Measurements from ENCODE around the gene GLI1.
"Not testable (repeated sequence)": the region's sequence is repeated elsewhere in the genome, so short reads cannot be mapped to it uniquely, and the experiment has no call there.

The GLI1 gene

DNA sequence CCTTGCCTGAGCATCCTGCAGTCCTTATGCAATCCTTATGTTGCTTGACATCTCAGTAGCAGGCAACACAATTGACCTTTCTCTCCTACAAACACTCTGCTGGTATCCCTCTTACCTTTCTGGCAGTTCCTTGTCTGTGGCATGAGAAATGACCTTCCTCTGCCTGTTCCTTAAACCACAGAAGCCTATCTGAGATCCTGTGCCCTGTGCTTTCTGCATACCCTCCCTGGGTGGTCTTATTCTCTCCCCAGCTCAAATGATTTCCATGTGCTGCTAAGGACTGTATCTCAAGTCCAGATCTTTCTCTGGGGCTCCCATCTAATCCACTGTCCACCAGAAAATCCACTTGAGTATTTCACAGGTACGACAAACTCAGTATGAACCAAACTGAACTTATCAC lies 22.1 kb downstream of the GLI1 start:
- TF ChIP-seq POLR2AphosphoS5 (IDR thresholded peaks at IDR 0.05; ENCODE audit: low read depth, low read length) (no peak), TAF1 (IDR thresholded peaks at IDR 0.05; ENCODE audit: borderline replicate concordance, low read depth, low read length) (no peak), POLR2A (IDR thresholded peaks at IDR 0.05; ENCODE audit: low read depth, low read length) (no peak)
- DNase-seq (ENCODE audit: insufficient read length), result no peak
- no peak for FAIRE-seq

DNA sequence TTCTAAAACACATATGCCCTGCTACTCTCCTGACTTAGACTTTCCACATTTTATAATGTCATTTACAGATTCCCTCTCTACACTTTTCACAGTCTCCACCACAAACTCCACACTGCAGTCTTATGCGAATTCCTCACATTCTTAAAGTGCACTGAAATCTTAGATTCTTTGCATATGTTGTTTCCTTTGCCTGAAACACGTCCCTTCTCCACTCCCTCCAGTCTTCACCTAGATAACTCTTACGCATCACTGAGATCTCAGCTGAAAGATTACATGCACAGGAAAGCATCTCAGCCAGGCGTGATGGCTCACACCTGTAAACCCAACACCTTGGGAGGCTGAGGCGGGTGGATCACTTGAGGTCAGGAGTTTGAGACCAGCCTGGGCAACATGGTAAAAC lies 23.9 kb downstream of the GLI1 start:
- FAIRE-seq (no peak), DNase-seq (ENCODE audit: insufficient read length) (no peak)
- no peak for TF ChIP-seq POLR2AphosphoS5 (IDR thresholded peaks at IDR 0.05; ENCODE audit: low read depth, low read length)
- TF ChIP-seq POLR2A (IDR thresholded peaks at IDR 0.05; ENCODE audit: low read depth, low read length), result no peak
- no peak for TF ChIP-seq TAF1 (IDR thresholded peaks at IDR 0.05; ENCODE audit: borderline replicate concordance, low read depth, low read length)

DNA sequence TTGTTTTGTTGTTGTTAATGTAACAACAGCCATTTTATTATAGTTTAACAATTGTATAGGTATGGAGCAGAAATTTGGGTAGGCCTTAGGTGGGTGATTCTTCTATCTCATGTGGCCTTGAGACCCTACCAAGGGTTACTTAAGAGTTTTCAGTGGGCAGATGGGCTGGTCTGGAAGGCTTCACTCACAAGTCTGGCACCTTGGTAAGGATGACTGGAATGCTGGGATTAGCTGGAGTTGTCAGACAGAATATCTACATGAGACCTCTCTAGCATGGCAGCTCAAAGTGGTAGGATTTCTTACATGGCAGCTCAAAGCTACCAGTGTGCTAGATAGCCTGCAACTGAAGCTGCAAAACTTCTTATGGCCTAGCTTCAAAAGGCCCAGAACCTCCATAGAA lies 26.1 kb downstream of the GLI1 start:
- no peak for FAIRE-seq
- TF ChIP-seq POLR2A (IDR thresholded peaks at IDR 0.05; ENCODE audit: low read depth, low read length), result no peak
- TF ChIP-seq TAF1 (IDR thresholded peaks at IDR 0.05; ENCODE audit: borderline replicate concordance, low read depth, low read length), result no peak
- TF ChIP-seq POLR2AphosphoS5 (IDR thresholded peaks at IDR 0.05; ENCODE audit: low read depth, low read length), result no peak
- DNase-seq (ENCODE audit: insufficient read length), result no peak

DNA sequence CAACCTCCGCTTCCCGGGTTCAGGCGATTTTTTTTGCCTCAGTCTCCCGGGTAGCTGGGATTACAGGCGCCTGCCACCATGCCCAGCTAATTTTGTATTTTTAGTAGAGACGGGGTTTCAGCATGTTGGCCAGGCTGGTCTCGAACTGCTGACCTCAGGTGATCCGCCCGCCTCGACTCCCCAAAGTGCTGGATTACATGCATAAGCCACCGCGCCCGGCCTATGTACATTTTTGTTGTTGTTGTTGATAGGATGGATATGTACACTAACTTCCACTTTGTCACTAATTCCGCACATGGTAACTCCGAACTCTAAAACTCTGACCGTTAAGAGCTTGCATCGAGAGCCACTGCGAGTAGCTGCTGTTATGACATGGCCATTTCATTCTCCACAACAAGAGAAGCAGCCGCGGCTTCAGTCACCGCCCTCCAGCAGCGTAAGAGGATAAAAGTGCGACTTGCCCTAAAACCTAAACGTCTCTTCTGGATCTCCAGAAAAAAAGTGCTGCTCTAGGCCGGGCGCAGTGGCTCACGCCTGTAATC lies 27.5 kb downstream of the GLI1 start:
- TF ChIP-seq POLR2AphosphoS5 (IDR thresholded peaks at IDR 0.05; ENCODE audit: low read depth, low read length), result no peak
- FAIRE-seq, result no peak
- DNase-seq (ENCODE audit: insufficient read length), result no peak

DNA sequence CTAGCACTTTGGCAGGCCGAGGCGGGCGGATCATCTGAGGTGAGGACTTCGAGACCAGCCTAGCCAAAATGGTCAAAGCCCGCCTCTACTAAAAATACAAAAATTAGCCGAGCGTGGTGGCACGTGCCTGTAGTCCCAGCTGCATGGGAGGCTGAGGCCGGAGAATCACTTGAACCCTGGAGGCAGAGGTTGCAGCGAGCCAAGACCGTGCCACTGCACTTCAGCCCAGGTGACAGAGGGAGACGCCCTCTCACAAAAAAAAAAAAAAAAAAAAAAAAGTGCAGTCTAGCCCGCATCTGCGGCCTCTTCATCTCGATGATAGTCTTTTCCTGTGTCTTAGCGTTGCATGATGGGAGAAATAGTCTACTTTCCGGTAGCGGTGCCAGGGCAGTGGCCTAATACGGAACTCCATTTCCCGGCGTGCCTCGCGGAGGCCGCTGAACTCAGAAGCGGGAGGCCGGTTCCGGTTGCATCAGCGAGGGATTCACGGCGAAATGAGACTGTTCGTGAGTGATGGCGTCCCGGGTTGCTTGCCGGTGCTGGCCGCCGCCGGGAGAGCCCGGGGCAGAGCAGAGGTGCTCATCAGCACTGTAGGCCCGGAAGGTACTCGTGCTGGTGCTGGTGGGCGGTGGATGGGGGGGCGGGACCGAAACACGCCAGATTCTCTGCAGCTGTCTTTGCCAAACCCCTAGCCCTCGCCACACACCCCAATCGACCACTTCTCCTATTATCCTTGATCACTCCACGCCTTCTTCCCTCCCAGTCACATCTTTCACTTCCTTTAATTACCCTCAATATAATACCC lies 28.2 kb downstream of the GLI1 start, which contains the start of gene MARS1:
Gene MARS1, plus strand, starts transcription at position 472 of the 805 bp plus-strand sequence. Its CDS starts 23 bp downstream, at position 495.
- peak; percentile 88 for TF ChIP-seq POLR2A (IDR thresholded peaks at IDR 0.05; ENCODE audit: low read depth, low read length)
- TF ChIP-seq POLR2AphosphoS5 (IDR thresholded peaks at IDR 0.05; ENCODE audit: low read depth, low read length), result peak; percentile 89
- no peak for TF ChIP-seq TAF1 (IDR thresholded peaks at IDR 0.05; ENCODE audit: borderline replicate concordance, low read depth, low read length)
- DNase-seq (ENCODE audit: insufficient read length), result peak; percentile 84
- FAIRE-seq, result peak; percentile 90

DNA sequence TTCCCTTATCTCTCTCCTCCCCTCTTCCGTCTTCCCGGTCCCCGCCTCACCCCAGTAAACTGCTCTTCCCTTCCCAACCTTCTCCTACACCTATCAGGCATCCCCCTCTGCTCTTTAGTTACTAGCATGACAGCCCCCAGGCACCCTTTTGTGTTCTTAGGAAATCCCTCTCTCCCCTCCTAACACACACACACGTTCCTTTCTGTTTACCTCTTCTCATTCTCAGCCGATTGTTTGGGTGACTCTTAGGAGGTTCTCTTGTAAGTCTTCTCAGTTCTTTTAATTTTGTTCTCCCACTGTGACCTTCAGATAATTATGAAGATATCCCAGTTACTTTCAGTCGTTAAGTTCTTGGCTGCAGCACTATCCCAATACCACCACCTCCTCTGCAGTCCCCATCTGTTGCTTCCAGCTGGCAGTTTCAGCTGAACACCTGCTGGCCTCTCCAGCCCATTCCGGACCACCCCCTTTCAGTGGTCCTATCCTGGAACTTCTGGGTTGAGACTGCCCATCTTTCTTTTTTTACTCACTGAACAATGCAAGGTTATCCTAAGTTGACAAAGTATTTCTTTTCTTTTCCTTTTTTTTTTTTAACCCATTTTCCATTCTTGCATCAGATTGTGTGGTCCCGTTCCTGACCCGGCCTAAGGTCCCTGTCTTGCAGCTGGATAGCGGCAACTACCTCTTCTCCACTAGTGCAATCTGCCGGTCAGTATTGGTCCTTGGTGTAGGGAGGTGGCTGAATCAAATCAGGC lies 29.0 kb downstream of the GLI1 start:
- DNase-seq (ENCODE audit: insufficient read length) (no peak), FAIRE-seq (no peak)
- TF ChIP-seq POLR2AphosphoS5 (IDR thresholded peaks at IDR 0.05; ENCODE audit: low read depth, low read length), result no peak
- TF ChIP-seq TAF1 (IDR thresholded peaks at IDR 0.05; ENCODE audit: borderline replicate concordance, low read depth, low read length), result no peak
- TF ChIP-seq POLR2A (IDR thresholded peaks at IDR 0.05; ENCODE audit: low read depth, low read length), result no peak

DNA sequence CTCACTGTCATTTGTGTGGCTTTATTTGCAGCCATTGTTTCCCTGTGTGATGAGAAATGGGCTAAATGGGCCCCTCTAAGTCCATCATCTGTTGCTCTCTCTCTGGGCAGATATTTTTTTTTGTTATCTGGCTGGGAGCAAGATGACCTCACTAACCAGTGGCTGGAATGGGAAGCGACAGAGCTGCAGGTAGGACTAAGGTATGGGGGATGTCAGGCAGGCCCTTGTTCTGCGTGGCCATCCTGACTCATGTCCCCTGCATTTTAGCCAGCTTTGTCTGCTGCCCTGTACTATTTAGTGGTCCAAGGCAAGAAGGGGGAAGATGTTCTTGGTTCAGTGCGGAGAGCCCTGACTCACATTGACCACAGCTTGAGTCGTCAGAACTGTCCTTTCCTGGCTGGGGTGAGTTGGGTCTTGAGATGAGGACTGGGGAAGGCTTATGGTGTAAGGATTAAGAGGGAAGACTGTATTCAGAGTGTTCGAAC lies 29.6 kb downstream of the GLI1 start:
- FAIRE-seq, result no peak
- TF ChIP-seq POLR2A (IDR thresholded peaks at IDR 0.05; ENCODE audit: low read depth, low read length) (no peak), POLR2AphosphoS5 (IDR thresholded peaks at IDR 0.05; ENCODE audit: low read depth, low read length) (no peak), TAF1 (IDR thresholded peaks at IDR 0.05; ENCODE audit: borderline replicate concordance, low read depth, low read length) (no peak)
- no peak for DNase-seq (ENCODE audit: insufficient read length)

DNA sequence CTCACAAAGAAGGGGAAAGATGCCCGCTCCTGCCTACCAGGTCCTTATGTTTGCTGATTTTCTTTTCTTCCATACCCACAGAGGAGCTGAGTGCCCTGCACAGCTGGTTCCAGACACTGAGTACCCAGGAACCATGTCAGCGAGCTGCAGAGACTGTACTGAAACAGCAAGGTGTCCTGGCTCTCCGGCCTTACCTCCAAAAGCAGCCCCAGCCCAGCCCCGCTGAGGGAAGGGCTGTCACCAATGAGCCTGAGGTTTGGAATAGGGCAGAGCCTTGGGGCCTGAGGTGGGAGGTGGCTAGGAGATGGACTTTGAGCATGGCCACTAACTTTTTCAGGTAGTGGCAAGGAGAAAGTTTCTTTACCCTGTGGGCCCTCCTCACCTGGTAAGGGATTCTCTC lies 30.5 kb downstream of the GLI1 start:
- no peak for FAIRE-seq
- TF ChIP-seq POLR2A (IDR thresholded peaks at IDR 0.05; ENCODE audit: low read depth, low read length) (no peak), TAF1 (IDR thresholded peaks at IDR 0.05; ENCODE audit: borderline replicate concordance, low read depth, low read length) (no peak), POLR2AphosphoS5 (IDR thresholded peaks at IDR 0.05; ENCODE audit: low read depth, low read length) (no peak)
- DNase-seq (ENCODE audit: insufficient read length), result no peak

DNA sequence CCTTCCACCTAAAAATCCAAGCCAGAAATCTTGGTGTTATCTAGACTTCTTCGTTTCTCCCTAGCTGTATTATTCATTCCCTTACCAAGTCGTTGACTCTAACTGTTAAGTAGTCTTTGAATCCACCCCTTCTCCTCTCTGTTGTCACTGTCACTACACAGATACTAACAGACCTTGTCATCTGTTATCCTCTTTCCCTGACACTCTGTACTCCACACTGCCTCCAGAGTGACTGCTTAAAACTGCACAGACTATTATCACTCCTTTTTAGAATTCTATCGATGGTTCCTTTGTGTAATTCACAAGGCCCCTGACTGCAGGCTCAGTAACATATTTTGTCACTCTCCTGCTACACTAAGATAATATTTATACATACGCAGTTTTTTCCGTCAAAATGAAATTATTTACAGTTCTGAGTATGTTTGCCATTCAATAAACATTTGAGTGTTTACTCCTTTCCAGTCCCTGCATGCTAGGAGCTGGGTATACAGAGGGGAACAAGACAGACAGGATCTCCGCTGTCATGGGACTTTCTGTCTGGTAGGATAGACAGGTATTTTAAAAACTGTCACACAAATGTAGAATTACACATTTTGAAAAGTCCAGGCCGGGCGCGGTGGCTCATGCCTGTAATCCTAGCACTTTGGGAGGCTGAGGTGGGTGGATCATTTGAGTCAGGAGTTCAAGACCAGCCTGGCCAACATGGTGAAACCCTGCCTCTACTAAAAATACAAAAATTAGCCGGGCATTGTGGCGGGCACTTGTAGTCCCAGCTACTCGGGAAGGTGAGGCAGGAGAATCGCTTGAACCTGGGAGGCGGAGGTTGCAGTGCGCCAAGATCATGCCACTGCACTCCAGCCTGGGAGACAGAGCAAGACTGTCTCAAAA lies 32.1 kb downstream of the GLI1 start:
- TF ChIP-seq POLR2A (IDR thresholded peaks at IDR 0.05; ENCODE audit: low read depth, low read length) (no peak), POLR2AphosphoS5 (IDR thresholded peaks at IDR 0.05; ENCODE audit: low read depth, low read length) (no peak), TAF1 (IDR thresholded peaks at IDR 0.05; ENCODE audit: borderline replicate concordance, low read depth, low read length) (no peak)
- DNase-seq (ENCODE audit: insufficient read length) (no peak), FAIRE-seq (no peak)

DNA sequence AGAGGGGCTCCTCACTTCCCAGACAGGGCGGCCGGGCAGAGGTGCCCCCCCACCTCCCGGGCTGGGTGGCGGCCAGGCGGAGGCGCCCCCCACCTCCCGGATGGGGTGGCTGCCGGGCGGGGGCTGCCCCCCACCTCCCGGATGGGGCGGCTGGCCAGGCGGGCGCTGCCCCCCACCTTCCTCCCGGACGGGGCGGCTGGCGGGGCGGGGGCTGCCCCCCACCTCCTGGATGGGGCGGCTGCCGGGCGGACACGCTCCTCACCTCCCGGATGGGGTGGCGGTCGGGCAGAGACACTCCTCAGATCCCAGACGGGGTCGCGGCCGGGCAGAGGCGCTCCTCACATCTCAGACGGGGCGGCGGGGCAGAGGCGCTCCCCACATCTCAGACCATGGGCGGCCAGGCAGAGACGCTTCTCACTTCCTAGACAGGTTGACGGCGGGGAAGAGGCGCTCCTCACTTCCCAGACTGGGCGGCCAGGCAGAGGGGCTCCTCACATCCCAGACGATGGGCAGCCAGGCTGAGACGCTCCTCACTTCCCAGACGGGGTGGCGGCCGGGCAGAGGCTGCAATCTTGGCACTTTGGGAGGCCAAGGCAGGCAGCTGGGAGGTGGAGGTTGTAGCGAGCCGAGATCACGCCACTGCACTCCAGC lies 35.6 kb downstream of the GLI1 start:
- FAIRE-seq; DNase-seq (ENCODE audit: insufficient read length): not testable (repeated sequence)

DNA sequence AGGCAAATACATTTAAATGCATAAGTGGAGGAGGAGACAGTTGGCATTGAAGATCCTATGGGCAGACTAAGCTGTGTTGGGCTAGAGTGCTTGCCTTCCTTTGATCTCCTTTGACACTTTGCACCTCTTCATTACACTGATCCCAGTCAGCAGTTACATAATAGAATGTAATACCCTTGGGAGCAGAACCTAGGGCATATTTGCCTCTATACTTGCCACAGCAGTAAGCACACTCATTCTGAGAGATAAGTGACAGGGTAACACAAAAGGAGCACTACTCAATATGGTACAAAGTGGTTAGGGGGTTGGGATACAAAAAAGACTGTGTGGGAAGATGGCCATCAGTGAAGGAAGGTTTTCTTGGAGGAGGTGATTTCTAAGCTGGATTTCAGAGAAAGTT lies 37.2 kb downstream of the GLI1 start:
- FAIRE-seq, result no peak
- no peak for DNase-seq (ENCODE audit: insufficient read length)
- TF ChIP-seq POLR2A (IDR thresholded peaks at IDR 0.05; ENCODE audit: low read depth, low read length), result no peak
- no peak for TF ChIP-seq TAF1 (IDR thresholded peaks at IDR 0.05; ENCODE audit: borderline replicate concordance, low read depth, low read length)
- TF ChIP-seq POLR2AphosphoS5 (IDR thresholded peaks at IDR 0.05; ENCODE audit: low read depth, low read length), result no peak

Data from GM12892 (cell line).